HS-5 (cell line): Measurements from ENCODE around the gene ENG.

ENCODE experiments used
- DNase-seq: peaks from one replicate; pipeline ENCODE4 v3.0.0-alpha.2; 2012; ENCODE audit warnings: low read depth

ENG gene

DNA sequence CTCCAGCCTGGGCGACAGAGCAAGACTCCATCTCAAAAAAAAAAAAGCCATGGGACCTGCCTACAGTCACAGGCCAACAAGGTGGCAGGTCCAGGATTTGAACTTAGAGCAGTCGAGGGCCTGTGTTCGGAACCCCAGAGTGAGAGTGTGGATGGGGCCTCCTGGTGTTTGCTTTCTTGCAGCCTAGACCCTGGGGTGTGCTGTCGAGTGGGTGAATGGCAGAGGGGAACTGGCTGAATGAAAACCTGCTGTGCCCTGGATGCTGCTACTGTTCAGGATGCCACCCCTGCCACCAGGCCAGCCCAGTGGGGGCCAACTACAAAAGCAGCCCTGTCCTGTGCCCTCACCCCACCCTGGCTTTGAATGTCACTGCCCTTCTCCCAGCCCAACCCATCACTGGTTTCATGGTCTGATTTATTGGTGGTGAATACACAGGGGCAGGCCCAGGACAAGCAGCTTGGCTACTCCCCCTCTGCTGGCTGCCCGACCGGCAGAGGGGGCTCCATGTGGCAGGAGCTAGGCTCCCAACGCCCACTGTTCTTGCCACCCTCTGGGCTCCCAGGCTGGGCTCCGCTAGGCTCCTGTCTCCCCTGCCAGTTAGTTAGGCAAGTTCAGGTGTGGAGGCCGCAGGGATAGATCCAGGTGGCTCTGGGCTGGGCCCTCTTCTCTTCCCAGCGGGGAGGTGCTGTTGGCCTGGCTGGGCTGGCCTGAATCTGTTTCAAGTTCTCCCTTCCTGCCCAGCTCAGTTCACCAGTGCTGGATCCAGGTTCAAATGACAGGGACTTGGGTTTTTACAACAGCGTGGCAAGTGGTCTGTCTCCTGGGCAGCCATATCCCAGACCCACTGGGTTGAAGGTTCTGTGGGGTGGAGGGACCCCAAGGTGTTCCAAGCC, 39.6 kb downstream of the ENG start:
- no peak for DNase-seq

DNA sequence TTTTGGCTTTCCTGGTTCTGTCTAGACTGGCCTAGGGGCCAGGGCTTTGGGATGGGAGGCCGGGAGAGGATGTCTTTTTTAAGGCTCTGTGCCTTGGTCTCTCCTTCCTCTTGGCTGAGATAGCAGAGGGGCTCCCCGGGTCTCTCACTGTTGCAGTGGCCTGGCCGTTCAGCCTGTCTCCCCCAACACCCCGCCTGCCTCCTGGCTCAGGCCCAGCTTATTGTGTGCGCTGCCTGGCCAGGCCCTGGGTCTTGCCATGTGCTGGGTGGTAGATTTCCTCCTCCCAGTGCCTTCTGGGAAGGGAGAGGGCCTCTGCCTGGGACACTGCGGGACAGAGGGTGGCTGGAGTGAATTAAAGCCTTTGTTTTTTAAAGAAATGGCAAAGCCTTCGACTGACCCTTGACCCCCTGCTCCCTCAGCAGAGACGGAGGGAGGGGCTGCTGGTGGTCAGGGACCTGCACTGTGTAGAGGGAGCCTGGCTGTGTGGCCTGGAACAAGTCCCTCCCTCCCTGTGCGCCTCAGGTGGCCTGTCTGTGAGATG, 40.7 kb downstream of the ENG start:
- no peak for DNase-seq

DNA sequence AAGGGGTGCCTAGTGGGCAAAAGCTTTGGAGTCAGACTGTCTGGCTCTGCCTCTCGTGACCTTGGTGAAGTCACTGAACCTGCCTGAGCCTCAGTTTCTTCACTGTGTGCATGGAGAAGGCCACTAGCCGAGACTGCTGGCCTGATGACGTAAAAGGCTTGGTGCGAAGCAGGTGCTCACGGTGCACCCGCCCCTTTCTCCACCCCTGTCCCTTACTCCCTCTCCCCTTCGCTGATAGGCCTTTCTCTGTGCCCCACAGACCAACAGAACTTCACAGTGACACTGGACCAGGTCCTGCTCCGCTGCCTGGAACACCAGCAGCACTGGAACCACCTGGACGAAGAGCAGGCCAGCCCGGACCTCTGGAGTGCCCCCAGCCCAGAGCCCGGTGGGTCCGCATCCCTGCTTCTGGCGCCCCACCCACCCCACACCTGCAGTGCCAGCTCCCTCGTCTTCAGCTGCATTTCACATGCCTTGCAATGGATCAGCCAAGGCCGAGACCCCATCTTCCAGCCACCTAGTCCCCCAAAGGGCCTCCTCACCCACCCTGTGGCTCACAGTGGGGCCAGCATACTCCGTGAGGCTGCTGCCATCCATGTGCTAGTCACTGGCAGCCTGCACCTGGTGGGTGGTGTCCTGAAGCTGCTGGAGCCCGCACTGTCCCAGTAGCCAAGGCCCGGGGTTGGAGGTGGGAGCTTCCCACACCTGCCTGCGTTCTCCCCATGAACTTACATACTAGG, 41.4 kb downstream of the ENG start:
- no peak for DNase-seq

DNA sequence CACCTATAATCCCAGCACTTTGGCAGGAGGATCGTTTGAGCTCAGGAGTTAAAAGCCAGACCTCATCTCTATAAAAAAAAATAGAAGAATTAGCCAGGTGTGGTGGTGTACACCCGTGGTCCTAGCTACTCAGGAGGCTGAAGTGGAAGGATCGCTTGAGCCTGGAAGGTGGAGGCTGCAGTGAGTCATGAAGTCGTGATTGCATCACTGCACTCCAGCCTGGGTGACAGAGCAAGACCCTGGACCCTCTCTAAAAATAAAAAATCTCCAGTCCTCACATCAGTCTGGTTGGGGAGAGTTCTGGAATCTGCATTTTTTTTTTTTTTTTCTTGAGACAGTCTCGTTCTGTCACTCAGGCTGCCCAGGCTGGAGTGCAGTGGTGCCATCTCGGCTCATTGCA, 42.4 kb downstream of the ENG start:
- no peak for DNase-seq

DNA sequence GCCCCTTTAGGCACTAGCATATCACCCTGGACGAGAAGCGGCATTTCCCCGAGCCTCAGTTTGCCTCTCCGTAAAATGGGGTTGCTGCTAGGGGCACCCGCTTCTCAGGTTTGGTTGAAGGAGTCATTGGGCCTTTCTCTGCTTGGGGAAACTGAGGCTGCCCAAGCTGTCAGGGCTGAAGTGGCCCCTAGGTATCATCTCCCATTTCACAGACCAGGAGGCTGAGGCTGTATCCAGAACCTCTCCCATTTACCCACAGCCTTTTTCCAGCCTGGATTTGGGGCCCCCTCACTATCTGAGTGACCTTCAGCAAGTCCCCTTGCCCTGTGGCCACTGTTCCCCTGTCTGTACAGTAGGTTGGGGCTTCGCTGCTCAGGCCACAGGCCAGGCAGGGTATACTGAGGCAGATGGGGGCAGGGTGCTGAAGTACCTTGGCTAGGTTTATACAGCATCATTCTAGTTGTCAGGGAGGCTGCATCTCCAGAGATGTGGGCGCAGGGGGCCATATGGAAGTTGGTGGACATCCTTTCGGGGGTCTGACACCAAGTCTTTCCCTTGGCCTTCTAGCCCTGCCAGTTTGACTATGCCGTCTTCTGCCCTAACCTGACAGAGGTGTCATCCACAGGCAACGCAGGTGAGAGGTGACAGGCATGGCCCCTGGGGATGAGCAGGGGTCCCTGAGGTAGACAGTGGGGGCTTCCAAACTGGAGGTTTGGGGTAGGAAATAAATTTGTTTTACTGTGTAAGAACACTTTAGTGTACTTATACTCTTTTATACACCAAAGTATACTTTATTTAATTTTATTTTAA, 43.9 kb downstream of the ENG start:
- no peak for DNase-seq

DNA sequence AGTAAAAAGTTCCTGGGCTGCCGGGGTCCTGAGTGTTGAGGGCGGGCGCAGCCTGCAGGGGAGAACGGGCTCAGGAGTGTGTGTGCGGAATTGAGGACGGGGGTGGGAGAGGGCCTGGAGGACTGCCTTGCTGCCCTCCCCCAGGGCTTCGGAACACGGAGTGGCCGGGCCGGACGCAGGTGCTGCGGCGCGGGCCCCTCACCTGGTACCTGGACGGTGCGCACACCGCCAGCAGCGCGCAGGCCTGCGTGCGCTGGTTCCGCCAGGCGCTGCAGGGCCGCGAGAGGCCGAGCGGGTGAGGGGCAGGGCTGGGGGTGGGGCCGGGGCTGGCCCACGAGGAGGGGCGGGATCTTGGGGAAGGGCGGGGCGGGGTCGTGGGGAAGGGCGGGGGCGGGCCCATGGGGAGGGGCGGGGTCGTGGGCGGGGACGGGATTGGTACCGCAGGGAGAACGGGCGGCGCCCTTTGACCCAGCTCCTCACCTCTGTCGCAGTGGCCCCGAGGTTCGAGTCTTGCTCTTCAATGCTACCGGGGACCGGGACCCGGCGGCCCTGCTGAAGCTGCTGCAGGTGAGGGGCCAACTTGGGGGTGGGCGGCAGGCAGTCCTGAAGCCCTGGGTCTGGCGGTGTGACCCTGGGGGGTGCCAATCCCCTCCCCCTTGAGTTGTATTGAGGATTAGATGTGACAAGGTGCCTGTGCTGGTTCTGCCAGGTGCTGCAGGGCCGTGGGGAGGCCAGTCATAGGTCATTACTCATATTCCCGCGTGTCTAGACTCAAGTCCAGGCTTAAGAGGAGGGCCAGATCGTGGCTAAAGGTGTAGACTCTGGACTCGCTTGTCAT, 44.7 kb downstream of the ENG start:
- no peak for DNase-seq

DNA sequence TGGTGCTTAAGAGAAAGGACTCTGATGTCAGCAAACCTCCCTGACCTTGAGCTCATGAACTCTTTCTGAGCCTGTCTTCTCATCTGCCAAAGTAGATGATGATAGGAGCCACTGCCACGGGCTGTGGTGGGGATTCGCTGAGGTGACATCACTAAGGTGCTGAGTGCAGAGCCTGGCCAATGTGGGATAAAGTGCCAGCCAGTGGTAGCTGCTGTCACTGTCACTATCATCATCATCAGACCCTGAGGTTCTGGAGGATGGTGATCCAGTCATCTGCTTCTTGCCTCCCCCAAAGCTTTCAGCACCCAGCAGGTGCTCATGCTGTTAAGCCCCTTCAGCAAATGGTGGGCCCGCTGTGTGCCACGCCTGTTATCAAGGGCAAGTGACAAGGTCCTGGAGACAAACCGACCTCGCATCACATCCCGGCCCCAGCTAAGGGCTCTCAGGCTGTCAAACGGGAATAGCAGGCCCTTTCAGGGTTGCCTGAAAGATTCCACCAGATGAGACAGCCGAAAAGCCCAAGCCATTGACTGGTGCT, 45.4 kb downstream of the ENG start:
- no peak for DNase-seq

DNA sequence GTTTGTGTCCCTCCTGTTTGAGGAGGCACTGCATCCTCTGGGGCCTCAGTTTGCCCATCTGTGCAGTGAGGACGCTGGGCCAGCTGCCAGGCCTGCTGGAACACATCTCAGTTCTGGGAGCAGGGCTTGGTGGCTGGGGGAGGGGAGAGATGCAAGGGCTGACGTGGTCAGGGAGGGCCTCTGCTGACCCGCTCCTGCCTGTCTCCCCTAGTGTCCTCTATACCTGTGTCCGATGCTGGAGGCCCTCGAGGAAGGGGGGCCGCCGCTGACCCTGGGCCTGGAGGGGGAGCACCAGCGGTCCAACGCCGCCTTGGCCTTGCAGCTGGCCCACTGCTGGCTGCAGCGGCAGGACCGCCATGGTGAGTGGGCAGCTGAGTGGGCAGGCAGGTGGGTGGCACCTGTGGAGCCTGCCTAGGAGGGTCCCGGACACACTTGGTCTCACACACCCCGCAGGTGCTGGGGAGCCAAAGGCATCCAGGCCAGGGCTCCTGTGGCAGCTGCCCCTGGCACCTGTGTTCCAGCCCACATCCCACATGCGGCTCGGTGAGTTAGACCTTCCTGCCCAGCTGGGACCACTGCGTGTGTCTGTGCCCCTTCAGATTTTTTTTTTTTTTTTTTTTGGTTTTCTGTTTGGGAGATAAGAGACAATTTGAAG, 46.0 kb downstream of the ENG start:
- DNase-seq = no peak

DNA sequence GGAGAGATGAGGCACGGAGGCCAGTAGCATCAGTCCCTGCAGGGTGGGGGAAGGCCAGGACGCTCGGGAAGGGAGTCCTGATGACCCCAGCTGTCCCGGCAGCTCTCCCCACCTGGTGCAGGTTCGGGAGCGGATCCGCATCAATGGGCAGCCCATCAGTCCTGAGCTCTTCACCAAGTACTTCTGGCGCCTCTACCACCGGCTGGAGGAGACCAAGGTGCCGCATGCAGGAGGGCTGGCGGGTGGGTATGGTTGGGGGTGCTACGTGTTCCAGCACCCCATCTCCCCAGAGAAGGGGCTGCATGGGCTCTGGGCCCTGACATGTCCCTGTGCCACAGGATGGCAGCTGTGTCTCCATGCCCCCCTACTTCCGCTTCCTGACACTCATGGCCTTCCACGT, 47.6 kb downstream of the ENG start:
- DNase-seq = no peak

DNA sequence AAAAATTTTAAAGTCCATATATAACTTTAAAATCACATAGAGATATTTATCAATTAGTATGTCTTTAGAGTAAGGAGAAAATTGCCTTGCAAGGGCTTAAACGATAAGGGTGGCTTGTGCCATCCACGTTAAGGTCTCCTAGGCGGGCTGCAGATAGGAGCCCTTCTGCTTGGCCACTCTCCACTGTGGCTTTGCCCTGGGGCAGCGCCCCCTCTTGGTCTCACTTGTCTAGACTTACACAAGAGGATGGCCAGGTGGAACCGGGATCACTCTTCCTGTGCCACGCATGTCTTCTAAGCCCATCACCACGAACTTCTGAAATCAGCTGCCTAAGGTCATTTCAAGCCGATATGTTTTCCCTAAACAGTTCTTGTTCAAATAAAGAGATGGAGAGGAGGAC, 48.8 kb downstream of the ENG start:
- DNase-seq = no peak

DNA sequence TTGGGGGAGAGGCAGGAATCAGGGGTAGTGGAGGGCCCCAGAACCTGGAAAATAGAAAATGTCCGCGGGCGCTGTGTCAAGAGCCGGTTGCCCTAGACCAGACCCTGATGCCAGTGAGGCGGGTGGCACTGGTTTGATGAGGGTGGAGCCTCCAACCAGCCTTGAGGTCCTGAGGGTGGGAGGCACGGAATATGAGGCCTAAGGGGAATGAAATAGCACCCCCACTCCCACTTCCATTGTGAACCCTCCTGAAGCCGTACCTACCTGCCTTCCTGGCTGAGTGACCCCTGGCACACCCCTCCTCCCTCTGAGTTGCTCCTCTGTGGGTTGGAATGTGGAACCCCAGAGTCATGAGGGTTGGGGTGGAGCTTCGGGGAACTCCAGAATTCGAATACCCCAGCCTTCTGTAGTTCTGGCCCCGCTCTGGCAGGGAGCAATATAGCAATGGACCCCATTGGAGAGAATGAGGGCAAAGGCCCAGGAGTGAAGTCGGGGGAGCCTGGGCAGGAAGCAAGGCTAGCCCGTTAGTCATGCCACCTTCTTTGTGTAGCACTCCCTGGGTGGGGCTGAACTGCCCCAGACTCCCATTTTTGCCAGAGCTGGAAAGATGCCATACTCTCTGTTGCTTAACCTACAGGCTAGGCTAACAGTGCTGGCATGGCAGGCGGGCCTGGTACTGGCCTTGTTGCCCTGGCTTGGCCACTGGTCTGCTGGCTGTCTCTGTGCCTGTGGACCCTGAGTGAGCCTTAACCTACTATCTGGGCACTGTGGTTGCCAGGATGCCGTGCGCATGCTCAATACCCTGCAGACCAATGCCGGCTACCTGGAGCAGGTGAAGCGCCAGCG, 50.7 kb downstream of the ENG start:
- peak; percentile 36 for DNase-seq

DNA sequence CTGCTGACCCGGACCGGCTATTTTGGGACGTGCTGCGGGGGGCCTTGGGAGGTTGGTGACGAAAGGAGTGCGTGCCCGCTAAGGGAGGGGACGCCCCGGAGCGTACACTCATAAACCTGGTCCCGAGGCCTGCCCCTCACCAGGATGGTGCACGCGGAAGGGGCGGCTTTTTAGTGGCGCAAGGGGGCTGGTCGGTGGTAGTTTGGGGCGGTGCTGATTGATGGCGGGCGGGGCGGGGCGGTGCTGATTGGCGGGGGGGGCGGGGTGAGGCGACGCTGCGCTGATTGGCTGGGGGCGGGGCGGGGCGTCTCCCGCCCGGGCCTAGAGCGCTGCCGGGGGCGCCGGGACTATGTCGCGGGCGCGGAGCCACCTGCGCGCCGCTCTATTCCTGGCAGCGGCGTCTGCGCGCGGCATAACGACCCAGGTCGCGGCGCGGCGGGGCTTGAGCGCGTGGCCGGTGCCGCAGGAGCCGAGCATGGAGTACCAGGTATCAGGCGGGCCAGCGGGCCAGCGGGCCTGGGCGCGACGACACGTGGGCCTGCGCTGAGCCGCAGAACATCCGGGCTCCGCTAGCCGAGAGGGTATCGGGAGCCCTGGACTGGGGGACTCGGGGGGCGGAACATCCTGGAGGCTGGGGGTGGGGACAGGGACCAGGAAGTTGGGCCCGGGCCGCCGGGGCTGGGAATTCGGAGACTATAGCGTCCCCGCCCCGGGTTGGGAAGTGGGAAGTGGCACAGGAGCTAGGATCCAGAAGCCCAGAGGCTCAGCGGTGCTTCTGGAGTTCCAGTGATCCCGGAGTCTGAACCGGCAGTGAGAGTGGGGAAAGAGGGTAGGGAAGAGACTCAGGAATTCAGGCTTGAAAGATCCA, 51.6 kb downstream of the ENG start, which contains the start of gene FPGS:
TSS of gene FPGS (plus strand) at position 307 of the 868 bp plus-strand sequence. CDS start at position 350, 43 bp downstream.
- peak; percentile 51 for DNase-seq

DNA sequence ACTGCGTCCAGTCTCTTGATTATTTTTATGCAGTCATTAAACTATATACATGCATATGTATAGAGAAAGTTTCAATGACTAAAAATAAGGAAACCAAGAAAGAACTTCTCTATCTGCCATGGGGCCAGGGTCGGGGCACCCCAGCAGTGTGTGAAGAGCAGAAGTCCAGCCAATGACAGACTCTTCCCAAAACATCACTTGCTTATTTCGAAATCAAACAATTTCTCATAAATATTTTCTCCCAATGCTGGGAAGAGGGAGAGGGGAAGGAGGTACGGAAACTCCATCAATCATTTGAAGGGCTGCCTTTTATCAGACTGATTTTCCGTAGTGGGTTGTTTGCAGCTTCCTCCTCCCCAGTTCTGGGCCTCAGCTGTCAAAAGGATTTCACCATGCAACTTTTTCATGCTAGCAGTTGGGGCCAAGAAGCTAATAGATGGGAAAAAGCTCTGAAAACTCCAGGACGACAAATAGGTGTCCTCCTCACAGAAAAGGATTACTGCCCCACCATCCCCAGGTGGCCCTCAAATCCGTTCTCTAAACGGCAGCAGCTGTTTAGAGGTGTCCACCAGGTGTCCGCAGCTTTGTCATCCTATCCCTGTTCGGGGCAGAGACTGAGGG, 52.4 kb downstream of the ENG start:
- DNase-seq = no peak

DNA sequence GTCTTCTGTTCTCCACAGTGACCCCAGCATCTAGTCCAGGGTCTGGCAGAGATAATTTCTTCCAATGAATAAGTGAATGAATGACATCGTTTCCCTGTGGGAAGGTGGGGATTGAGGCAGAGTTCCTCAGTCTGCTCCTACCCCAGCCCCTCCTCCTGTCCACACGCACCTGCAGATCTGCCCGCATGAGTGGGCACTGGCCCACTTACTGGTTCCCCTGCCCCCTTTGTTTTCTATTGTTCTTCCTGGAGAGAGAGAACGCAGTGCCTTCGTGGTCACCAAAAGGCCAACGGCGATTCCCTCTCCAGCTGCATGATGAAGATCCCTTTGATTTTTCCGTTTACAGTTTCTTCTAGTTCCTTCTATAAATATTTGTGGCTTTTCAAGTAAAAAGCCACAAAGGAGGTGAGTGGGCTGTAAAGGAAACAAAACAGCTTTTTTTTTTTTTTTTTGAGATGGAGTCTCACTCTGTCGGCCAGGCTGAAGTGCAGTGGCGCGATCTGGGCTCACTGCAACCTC, 57.5 kb downstream of the ENG start:
- no peak for DNase-seq

DNA sequence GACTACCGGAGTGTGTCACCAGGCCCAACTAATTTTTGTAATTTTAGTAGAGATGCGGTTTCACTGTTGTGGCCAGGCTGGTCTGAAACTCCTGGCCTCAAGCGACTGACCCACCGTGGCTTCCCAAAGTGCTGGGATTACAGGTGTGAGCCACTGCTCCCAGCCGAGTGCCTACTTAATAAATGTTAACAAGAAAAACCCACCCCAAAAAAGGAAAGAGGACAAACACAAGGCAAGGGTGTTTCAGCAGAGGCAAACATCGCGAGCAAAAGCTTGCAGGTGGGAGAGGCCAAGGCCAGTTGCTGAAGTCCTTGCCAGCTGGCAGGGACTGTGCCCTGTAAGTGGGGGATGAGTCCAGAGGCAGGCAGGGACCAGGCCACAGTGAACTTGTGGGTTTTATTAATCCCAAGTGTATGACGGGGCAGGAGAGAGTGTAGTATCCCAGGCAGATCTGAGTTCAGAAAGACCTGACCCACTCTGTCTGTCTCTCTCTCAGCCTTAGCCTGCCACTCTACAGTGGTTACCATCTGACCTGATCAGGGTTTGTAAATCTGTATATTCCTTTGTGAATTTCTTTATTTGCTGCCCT, 58.1 kb downstream of the ENG start:
- DNase-seq = no peak

DNA sequence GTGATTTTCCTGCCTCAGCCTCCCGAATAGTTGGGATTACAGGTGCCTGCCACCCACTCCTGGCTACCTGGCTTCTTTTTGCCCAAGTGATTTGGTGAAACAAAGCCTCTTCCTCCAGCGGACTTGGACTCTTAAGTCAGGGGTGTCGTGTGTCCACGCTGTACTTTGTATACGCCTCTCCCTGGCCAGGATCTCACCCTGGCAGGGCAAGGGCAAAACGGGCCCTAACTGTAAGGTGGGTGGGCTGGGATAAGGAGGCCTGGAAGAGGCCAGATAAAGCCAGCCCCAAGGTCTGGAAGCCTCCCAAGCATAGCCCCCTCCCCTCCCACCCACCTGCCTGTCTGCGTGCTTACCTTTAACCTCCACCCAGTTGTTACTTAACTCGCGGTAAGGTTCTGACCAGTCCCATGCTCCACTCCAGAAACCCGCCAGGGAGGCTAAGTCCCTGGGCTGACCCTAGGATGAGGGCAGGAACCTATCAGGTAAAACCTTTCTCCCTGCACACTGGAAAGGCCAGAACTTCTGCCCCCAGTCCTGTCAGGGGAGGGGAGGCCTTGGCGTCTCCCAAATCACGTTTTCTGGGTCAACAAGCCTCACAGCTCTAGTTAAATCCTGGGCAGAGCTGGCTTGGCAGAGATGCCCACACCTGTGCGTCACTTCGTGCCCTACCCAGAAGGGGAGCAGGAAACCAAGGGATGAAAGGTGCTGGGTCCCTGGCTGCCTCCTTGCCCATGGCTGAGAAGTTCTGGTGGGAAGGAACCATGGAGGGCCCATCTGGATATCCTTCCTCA, 60.3 kb downstream of the ENG start:
- no peak for DNase-seq
